Left ventricle myocardium superior (tissue), 1 donor: Measurements from ENCODE around the gene FAM83E. TPM values are rescaled to one million over a fixed set of nuclear protein-coding genes. Genes with fewer than 3 reads are reported as not detected.

Source experiments
- ATAC-seq: fragments of 200-7000 bp; cut with Tn5 transposase; one replicate; pipeline ENCODE4 v1.9.1; 2020; ENCODE audit warnings: mild to moderate bottlenecking, moderate library complexity
- DNase-seq: peaks from one replicate; pipeline ENCODE4 v3.0.0-alpha.2; 2020
- intact Hi-C: fragments of 100-400 bp; cut with micrococcal nuclease; formaldehyde crosslinking; loops from one replicate; pipeline ENCODE4 v1.11.0; 2022
- total RNA-seq: library from RNA; stranded (reverse); fragmentation: NEBNext Ultra II Directional; extraction: Animal tissue kit (Norgen Biotek cat#: 25700); gene quantifications from one replicate; pipeline ENCODE4 v1.2.1, GENCODE V29; 2021
- donor health status: DM: no; HTN: yes; CAD: no; lungs with severe emphysema.

FAM83E gene
- total RNA-seq, 1 donor from 2014 or later, result not detected

DNA sequence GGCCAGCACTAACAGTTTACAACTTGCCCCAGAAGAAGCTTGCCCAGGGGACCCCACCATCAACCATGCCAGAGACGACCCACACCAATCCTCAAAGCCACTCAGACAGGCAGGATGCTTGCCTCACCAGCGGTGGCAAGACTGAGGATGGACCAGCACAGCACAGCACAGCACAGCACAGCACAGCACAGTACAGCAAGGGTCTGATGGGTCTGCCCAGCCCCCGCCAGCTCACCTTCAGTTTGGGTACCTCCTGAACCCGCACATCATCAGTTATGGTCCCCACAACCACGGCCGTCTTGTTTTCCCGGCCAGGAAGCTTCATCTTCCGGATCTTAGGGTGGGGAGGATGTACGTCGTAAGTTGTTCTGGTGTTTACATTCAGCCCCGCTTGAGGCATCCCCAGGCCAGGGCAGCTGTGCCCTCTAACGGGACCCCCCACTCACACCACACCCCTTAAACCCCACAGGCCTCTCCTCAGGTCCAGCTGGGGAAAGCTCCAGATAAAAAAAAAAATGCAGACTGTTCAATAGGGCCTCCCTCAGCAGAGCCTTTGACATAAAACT lies 1.7 kb upstream of the FAM83E start:
- no peak for ATAC-seq
- DNase-seq, result no peak
- intact Hi-C loops, result no loop called here

DNA sequence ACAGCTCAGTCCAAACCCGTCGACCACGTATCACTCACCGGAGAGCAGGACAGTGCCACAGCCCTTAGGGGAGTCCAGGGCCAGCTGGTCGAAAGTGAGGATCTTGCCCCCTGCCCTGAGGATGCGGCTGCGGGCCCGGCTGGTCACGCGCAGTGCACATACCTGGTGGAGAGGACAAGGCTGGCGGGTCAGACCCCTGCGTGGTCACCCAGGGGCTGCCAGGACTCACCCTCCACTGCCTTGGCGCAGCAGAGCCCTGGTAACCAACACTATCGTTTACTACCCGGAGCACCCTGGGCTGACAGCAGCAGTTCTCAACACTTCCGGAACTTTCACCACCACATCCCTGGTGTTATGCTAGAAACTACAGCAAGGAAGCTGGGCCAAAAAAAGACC lies 1.2 kb upstream of the FAM83E start:
- no peak for ATAC-seq
- intact Hi-C loops, result no loop called here
- no peak for DNase-seq

DNA sequence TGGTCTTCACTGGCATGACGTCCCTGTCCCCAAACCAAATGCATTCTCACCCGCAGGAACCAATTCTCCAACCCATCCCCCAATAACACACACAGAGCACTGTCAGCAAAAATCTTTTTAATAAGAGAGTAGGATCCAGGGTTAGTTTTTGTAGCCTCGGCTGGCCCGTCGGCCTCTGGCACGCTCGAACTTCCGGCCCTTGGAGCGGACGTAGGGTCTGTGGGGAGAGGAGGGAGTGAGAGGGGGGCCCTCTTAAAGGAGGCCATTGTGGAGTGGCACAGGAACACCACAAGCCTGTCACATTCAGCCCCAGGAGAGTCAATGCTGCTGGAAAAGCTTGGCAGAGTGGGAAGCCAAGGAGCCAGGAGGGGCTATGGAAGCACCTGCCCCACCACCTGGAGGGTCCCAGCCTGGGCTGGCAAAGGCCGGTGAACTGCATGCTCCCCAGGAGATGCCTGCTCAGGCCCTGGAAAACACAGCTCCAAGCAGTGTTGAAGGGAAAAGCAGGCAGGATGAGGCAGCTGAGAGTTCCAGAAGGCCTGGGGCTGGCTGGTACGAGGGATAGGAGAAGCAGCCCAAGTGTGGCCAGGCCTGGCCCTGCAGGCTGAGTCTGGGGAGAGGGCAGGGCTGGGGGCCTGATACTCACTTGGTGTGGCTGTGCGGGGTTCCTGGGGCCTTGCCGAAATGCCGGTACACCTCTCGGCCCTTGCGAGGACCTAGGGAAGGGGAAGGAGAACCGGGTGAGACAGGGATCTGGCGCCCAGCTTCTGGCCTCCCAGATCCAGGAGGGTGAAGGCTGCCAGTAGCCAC lies 560 bp upstream of the FAM83E start:
- ATAC-seq, result no peak
- no peak for DNase-seq
- intact Hi-C loops, result no loop called here

DNA sequence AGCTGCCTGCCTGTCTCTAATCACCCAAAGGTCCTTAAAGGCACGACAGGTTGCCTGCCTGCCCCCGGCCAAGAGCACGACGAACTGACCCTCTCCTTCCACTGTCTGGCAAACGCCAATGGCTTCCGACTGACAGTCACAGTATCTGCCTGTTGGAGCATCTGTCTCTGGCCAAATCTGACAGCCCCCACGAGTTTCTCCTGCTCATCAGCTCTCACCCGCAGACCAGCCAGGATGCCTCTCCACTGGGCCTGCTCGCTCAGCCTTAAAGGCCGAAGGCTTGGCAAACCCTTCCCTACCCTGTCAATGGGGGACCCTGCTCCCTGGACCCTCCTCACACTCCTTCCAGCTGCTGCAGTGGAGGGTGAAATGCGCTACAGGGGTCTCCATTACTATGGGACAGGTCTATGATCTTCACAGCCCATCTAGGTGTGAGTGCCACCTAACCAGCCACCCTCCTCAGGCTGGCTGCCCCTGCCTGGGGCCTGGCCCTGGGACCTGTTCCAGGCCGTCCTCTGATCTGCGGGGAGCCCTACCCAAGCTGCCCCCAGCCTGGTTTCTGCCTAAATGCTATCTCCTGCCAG lies 932 bp downstream of the FAM83E start:
- intact Hi-C loops, result no loop called here
- ATAC-seq (no peak), DNase-seq (no peak)

DNA sequence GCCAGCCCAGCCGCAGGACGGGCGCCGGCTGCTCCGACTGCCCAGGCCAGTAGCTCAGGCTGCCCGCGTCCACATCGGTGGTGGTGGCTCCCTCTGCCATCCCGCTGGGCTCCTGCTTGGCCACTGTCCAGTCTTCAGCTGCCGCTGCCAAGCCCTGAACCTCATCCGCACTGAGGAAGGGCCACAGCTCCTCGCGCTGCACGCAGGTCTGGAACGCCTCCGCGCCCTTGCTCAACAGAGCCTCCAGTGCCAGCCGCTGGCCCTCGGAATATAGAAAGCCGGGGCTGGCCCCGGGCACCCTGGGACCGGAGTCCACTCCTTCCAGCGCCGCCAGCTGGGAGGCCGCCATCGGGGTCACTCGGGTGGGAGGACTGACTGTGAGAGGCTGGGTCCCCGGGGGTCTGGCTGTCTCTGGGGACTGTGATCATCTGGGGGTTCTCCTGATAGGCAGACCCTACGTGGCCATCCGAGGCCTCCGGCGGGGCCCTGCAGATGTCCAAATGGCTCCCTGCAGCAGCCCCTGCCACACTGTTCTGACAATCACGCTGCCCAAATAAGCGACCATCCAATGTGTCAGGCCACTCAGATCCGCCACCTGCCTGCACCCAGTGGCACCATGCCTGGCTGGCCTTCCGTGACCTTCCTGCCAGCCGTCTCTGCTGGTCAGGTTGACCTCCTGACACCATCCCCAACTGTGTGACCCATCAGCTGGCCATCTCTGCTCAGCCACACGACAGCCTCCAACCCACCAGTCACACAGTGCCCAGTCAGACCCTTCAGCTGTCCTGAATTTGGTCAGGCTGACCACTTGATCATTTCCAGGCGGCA lies 1.6 kb downstream of the FAM83E start:
- intact Hi-C loops, result no loop called here
- no peak for ATAC-seq

DNA sequence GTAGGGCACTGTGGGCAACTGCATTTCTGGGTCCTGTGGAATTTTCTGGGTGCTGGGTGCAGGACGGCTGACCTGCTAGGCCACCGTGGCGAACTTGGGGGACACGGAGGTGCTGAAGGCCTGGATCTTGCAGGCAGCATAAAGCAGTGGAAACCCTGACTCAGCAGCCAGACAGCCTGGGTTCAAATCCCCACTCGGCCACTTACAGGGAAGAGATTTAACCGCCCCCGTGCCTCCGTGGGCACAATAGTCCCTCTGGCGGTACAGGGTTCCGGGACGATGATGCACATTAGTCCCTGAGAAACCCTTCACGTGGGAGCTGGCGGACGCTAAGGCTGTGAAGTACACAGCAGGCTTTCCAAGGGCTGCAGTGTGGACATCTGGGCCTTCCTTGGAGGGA lies 3.0 kb downstream of the FAM83E start:
- DNase-seq (no peak), ATAC-seq (no peak)
- intact Hi-C loops, result no loop called here

More for the DNA sequence above, 1.6 kb downstream of the FAM83E start:
- DNase-seq, result no peak

DNA sequence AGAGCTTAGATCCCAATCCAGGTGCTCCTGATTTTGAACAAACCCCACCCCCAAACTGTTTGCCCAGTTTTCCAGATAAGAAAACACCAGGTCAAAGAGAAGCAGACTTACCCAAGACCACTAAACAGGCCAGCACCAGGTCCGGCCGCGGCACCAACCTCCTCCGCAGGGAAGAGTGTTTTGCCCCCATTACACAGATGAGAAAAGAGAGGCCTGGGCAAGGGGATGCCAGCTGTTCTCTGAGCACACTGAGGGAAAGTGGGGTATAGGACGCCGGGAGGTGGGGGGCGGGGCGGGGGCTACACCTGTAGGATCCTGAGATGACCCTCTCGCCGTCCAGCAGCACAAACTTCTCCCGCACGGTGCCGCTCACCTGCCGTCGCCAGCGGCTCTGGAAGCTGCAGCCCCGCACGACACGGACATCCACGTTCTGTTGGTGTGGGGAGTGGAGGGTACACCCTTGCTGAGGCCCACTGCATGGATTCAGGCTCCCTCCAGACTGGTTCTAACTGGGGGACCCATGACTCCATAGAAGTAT lies 5.2 kb downstream of the FAM83E start:
- ATAC-seq, result no peak
- intact Hi-C loops, result no loop called here
- no peak for DNase-seq

DNA sequence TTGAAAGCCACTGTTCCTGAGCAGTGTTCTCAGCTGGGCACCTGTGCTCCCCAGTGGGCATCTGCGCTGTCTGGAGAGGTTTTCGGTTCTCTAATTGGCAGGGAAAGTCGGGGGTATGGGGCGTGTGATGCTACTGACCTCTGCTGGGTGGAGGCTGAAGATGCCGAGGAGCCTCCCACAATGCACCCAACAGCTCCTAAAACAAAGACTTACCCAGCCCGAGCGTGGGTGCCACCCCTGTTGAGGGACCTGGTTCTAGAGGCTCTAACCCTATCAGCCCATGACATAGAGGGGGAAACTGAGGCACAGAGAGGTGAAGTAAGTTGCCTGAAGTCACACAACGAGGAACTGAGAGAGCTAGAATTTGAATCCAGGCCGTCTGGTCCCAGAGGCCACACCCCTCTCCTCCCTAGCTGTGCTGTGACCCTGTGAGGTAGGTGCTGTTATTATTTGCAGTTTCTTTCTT lies 6.0 kb downstream of the FAM83E start:
- no peak for DNase-seq
- ATAC-seq, result peak; percentile 48

DNA sequence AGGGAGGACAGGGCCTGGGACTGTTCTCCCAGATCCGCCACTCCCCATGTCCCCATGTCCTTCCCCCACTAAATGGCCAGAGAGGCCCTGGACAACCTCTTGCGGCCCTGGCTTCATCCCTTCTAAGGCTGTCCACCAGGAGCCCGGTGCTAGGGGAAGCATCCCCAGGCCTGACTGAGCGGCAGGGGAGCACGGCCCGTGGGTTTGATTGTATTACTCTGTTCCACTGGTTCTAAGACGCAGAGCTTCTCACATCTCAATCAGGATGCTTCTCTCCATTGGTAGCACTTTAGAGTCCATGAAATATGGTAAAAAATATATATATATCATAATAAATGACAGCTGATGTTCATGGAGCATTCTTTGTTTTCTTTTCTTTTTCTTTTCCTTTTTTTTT lies 7.5 kb downstream of the FAM83E start:
- intact Hi-C loops, result no loop called here
- no peak for DNase-seq
- no peak for ATAC-seq

More for the DNA sequence above, 6.0 kb downstream of the FAM83E start:
- intact Hi-C loops, result no loop called here

DNA sequence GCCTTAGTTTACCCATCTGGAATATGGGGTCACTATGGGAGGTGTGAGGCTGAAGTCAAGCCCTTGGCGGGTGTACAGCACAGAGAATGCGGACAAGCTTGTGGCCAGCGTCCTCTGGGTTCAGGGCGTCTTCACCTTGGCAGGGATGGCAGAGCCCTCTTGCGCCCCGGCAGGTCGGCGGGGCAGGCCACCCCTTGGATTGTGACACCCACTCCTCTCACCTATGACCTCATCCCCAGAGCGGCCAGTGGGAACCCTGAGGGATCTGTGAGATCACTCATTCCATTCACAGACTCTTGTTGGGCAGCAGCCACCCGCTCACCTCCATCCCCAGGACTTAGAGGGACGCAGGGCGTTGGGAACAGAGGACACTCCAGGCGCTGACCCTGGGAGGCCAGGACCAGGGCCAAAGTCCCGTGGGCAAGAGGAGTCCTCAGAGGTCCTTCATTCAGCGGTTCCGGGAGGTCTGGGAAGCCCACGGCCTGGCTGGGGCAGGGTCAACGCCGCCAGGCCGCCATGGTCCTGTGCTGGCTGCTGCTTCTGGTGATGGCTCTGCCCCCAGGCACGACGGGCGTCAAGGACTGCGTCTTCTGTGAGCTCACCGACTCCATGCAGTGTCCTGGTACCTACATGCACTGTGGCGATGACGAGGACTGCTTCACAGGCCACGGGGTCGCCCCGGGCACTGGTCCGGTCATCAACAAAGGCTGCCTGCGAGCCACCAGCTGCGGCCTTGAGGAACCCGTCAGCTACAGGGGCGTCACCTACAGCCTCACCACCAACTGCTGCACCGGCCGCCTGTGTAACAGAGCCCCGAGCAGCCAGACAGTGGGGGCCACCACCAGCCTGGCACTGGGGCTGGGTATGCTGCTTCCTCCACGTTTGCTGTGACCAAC lies 8.2 kb downstream of the FAM83E start, which contains the start of gene SPACA4:
TSS of gene SPACA4 (plus strand) at position 280 of the 896 bp plus-strand sequence. CDS start at position 517, 237 bp downstream.
- ATAC-seq (no peak), DNase-seq (no peak)
- intact Hi-C loops, result no loop called here

DNA sequence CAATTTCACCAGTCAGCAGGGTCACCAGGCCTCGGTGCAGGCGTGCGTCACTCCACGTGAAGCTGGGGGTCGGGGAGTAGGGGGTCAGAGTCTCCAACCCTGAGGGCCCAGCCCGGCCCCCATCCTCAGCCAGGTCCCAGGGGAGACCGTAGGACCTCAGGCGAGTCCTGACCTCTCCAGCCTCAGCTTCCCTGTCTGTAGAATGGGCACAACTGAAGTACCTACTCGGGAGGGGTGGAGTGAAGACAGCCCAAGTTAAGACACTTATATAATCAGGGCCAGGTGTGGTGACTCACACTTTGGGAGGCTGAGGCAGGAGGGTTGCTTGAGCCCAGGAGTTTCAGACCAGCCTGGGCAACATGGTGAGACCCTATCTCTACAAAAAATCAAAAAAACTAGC lies 11.0 kb downstream of the FAM83E start:
- ATAC-seq (no peak), DNase-seq (no peak)
- intact Hi-C loops, result no loop called here

DNA sequence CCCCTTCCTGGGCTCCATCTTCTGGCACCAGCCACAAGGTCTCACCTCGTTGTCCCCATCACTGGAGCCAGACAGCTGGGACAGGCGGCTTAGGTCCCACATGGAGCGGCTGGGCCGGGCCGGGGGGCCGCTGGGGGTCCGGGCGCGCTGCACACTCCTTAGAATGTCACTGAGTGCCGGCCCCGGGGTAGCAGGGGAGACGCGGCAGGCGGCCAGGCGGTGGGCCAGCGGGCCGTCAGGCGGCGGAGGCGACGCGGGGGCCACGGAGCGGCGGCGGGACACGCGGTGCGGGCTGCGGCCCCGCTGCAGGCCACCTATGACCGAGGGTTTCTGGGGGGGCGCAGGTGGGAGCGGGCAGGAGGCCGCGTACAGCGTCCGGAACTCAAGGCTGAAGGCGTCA lies 11.4 kb downstream of the FAM83E start:
- ATAC-seq, result no peak
- no peak for DNase-seq
- intact Hi-C loops, result no loop called here

DNA sequence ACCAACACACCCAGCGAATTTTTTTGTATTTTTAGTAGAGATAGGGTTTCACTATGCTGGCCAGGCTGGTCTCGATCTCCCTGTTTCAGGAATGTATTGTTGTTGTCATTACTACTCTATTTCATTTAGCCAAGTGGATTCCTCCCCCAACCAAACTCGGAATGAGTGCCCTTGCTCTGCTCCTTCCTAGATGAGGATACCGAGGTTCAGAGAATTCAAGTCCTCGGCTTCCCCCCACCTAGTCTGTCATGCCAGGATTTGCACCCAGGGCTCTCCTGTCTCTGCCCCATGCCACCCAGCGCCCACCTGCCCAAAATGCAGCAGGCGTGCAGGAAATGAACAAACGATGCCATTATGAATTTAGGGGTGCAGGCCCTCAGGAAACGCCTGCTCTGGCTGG lies 11.9 kb downstream of the FAM83E start:
- intact Hi-C loops, result no loop called here
- ATAC-seq, result no peak
- DNase-seq, result no peak

DNA sequence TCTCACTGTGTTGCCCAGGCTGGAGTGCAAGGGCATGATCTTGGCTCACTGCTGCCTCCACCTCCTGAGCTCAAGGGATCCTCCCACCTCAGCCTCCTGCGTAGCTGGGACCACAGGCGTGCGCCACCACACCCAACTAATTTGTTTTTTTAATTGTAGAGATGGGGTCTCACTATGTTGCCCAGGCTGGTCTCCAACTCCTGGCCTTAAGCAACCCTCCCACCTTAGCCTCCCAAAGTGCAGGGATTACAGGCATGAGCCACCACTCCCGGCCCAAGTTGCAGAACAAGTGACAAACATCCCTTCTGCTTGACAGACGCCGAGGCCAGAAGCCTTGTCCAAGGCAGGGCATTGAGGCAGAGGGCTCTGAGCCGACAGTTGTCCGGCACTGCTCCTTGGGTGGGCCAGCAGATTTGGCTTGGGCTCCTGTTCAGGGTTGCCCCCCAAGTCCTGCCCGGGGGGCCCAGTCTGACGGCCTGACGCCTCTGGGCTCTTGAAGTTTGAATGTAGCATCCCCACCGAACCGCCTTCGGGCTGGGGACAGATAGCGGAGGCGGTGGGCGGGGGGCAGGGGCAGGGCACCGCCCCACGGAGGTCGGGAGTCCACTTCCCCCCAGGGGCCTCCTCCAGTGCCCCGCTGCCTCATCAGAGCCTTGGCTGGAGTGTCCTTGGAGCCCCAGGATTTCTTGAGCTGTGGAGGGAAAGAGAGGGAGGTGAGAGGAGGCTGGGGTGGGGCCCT lies 14.0 kb downstream of the FAM83E start:
- DNase-seq, result no peak
- intact Hi-C loops, result no loop called here
- ATAC-seq, result no peak

DNA sequence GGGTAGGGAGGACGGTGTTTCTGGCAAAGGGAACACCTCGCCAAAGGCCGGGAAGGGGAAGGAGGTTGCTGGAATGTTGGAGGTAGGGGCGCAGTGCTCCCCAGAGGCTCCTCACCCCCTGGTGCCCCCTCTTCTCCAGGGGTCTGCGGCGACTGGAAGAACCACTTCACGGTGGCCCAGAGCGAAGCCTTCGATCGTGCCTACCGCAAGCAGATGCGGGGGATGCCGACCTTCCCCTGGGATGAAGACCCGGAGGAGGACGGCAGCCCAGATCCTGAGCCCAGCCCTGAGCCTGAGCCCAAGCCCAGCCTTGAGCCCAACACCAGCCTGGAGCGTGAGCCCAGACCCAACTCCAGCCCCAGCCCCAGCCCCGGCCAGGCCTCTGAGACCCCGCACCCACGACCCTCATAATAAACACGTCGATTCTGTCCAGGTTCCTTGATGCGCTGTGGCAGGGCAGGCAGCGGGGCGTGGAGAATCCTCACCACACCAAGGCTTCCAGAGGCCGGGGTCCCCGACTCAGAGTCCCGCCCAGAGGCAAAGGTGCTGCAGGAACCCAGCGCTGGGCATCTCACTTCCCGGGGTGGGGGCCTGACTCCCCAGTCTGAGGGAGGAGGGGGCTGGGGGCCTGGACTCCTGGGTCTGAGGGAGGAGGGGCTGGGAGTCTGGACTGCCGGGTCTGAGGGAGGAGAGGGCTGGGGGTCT lies 15.7 kb downstream of the FAM83E start:
- ATAC-seq (no peak), DNase-seq (no peak)
- intact Hi-C loops, result no loop called here

DNA sequence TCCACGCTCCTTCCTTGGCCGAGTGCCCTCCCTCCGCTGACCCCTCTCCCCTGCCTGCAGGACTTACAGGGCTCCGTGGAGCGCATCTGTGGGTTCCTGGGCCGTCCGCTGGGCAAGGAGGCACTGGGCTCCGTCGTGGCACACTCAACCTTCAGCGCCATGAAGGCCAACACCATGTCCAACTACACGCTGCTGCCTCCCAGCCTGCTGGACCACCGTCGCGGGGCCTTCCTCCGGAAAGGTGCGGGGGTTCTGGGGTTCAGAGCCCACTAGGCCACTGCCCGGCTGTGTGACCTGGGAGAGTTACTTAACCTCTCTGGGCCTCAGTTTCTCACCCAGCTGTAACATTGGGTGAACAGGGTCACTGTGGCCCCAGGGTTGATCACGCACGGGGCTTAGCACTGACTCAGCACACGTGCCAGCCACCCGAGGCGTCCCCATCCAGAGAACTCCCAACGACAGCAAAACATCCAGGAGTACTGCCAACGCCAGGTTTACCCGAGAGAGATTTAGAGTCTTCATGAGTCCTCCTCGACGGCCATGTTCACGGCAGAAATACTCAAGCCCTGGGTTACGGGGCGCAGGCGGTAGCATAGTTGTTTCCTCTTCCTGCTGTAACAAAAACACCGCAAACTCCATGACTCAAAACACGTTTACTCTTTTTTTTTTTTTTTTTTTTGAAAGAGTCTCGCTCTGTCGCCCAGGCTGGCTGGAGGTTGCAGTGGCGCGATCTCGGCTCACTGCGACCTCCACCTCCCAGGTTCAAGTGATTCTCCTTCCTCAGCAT lies 18.0 kb downstream of the FAM83E start:
- intact Hi-C loops, result no loop called here
- DNase-seq (no peak), ATAC-seq (no peak)
